Lower leg skin (tissue), 4 donors: ENCODE data around the gene MIPEP. TPM values are rescaled to one million over a fixed set of nuclear protein-coding genes. Genes with fewer than 3 reads are reported as not detected.

ENCODE experiments used
- DNase-seq, 2 donors: peaks; one replicate each; pipeline ENCODE4 v3.0.0-alpha.2; 2019; ENCODE audit warnings: low spot score in 2 of 2
- H3K4me3 ChIP-seq: fragments of 200-600 bp; sonication (generic); 2 replicates; pipeline ENCODE4 v1.5.1; 2017; ENCODE audit warnings: mild to moderate bottlenecking, low read depth; ENCODE audit not compliant: poor library complexity, severe bottlenecking
- CTCF ChIP-seq, 3 donors: fragments of 450-650 bp; IDR thresholded peaks; one replicate each; pipeline ENCODE4 v1.5.1; 2016; ENCODE audit warnings: antibody characterized with exemption in 3 of 3, mild to moderate bottlenecking in 3 of 3, moderate library complexity in 2 of 3
- POLR2A ChIP-seq, 2 donors: fragments of 450-650 bp; IDR thresholded peaks; one replicate each; pipeline ENCODE4 v1.6.1; 2016 to 2017; ENCODE audit warnings: antibody characterized with exemption in 2 of 2, mild to moderate bottlenecking in 1 of 2, moderate library complexity in 1 of 2
- WGBS, 2 donors: methylation state at CpG; one replicate each; pipeline ENCODE4 v1.1.5; 2018; 5-methylcytosine and 5-hydroxymethylcytosine counted together
- intact Hi-C: fragments of 100-400 bp; cut with DNase I; formaldehyde crosslinking; loops from one replicate; pipeline ENCODE4 v1.15.0; 2023; ENCODE audit warnings: low total_unique reads
- total RNA-seq, 4 donors: library from RNA; depleted of rRNA; stranded (reverse); fragments of >200 nt; gene quantifications; one replicate each; pipeline ENCODE4 v1.1.0, GENCODE V29; 2016

MIPEP gene
- total RNA-seq, 4 donors from 2014 or later = 22.8 to 50.4 (median 32.5) TPM

GRCh38 chr13:23811366-23812062, 77.7 kb downstream of the MIPEP start:
- WGBS, 2 donors = 62 to 73% methylated on average over 3 of the region's 3 CpGs
- DNase-seq = no peak
- intact Hi-C loops = no loop called here
- H3K4me3 ChIP-seq = no peak overlapping the region
- TF ChIP-seq POLR2A (IDR thresholded peaks at IDR 0.05) = no peak
- no peak for TF ChIP-seq CTCF (IDR thresholded peaks at IDR 0.05)

GRCh38 chr13:23810685-23811240, 78.4 kb downstream of the MIPEP start:
- no peak overlapping the region for H3K4me3 ChIP-seq
- intact Hi-C loops = no loop called here
- 79 to 82% methylated on average over 7 of the region's 7 CpGs for WGBS, 2 donors
- DNase-seq = no peak
- no peak for TF ChIP-seq CTCF (IDR thresholded peaks at IDR 0.05)
- TF ChIP-seq POLR2A (IDR thresholded peaks at IDR 0.05) = no peak

GRCh38 chr13:23808803-23809202, 80.4 kb downstream of the MIPEP start:
- intact Hi-C loops = no loop called here
- WGBS, 2 donors = 97% methylated on average over 1 of the region's 1 CpG
- DNase-seq = no peak
- H3K4me3 ChIP-seq = no peak overlapping the region
- TF ChIP-seq POLR2A (IDR thresholded peaks at IDR 0.05) (no peak), CTCF (IDR thresholded peaks at IDR 0.05) (no peak)

- 64 to 66% methylated on average over 4 of the region's 4 CpGs for WGBS, 2 donors
- intact Hi-C loops = no loop called here
Measured at GRCh38 chr13:23806874-23807526, 82.2 kb downstream of the MIPEP start.

GRCh38 chr13:23805821-23806220, 83.4 kb downstream of the MIPEP start:
- TF ChIP-seq POLR2A (IDR thresholded peaks at IDR 0.05) (no peak), CTCF (IDR thresholded peaks at IDR 0.05) (no peak)
- intact Hi-C loops = no loop called here
- no peak overlapping the region for H3K4me3 ChIP-seq
- no peak for DNase-seq
- 94 to 96% methylated on average over 1 of the region's 1 CpG for WGBS, 2 donors

More at GRCh38 chr13:23806874-23807526, 82.2 kb downstream of the MIPEP start:
- H3K4me3 ChIP-seq = no peak overlapping the region
- DNase-seq = no peak
- no peak for TF ChIP-seq POLR2A (IDR thresholded peaks at IDR 0.05)
- no peak for TF ChIP-seq CTCF (IDR thresholded peaks at IDR 0.05)
